K562 (cell line): Measurements from ENCODE around the gene RAD50. TPM values are rescaled to one million over a fixed set of nuclear protein-coding genes. Genes with fewer than 3 reads are reported as not detected.

Experiments
- ATAC-seq: fragments of 200-7000 bp; cut with Tn5 transposase; 3 replicates; pipeline ENCODE4 v1.9.1; 2020; ENCODE audit warnings: moderate library complexity
- BruUV-seq: library from RNA; stranded (reverse); fragments of 400-500 nt; replicated peaks from 2 replicates; lab custom pipeline; 2021; lab: Mats Ljungman, UMichigan
- CTCF ChIA-PET: fragments of 300-600 bp; formaldehyde crosslinking; extraction: SDS; loops from one replicate; lab custom pipeline; 2021; ENCODE audit warnings: low intra/inter-chr PET ratio; lab: Yijun Ruan, JAX
- POLR2A ChIA-PET: fragments of 300-600, 350-650 bp; sonication (Branson Sonifier 250); formaldehyde crosslinking; extraction: SDS; loops from one replicate; lab custom pipeline; 2021; ENCODE audit warnings: antibody characterized with exemption, inconsistent platforms; lab: Yijun Ruan, JAX
- DNase-seq, 4 experiments: peaks; one replicate each; pipeline versions ENCODE4 v3.0.0 to v3.0.0-alpha.2; 2011 to 2018; ENCODE audit warnings: low spot score in 3 of 4, mixed read lengths in 3 of 4; ENCODE audit errors: extremely low read depth in 1 of 4
- FAIRE-seq: peaks from 2 replicates; lab custom pipeline; 2011; peaks lifted over from hg19 to GRCh38; lab: Jason Lieb, UNC
- H2AFZ ChIP-seq: 2 replicates; pipeline ENCODE4 v1.6.0; 2011; ENCODE audit warnings: low read depth, low read length, control low read depth, inconsistent platforms
- H3K27ac ChIP-seq: fragments of 200-600 bp; 3 replicates; pipeline ENCODE4 v1.8.0; 2011; ENCODE audit warnings: low read depth, mild to moderate bottlenecking, control low read depth, inconsistent platforms, low read length, moderate library complexity, mixed read lengths; ENCODE audit errors: extremely low read depth
- H3K27me3 ChIP-seq, 2 experiments: fragments of 300-600 bp in 1 of 2; 2 replicates in 1 of 2; 3 replicates in 1 of 2; pipeline versions ENCODE4 v1.6.0 to v1.8.0; 2011; ENCODE audit warnings: inconsistent platforms in 2 of 2, low read length in 2 of 2, mild to moderate bottlenecking in 1 of 2, mixed read lengths in 1 of 2, moderate library complexity in 1 of 2; ENCODE audit not compliant: control insufficient read depth in 2 of 2, insufficient read depth in 2 of 2
- H3K36me3 ChIP-seq: fragments of 300-600 bp; 3 replicates; pipeline ENCODE4 v1.8.0; 2011; ENCODE audit warnings: mild to moderate bottlenecking, low read length, inconsistent platforms; ENCODE audit not compliant: control insufficient read depth, insufficient read depth
- H3K4me1 ChIP-seq, 2 experiments: fragments of 200-600 bp in 1 of 2; replicated peaks in 1 of 2; 2 replicates in 1 of 2; 3 replicates in 1 of 2; pipeline versions ENCODE4 v1.5.1 to v1.8.0; 2011; ENCODE audit warnings: inconsistent platforms in 2 of 2, low read length in 2 of 2, mild to moderate bottlenecking in 1 of 2, mixed read lengths in 1 of 2, moderate library complexity in 1 of 2; ENCODE audit not compliant: control insufficient read depth in 2 of 2, insufficient read depth in 2 of 2
- H3K4me2 ChIP-seq: 2 replicates; pipeline ENCODE4 v1.6.1; 2011; ENCODE audit warnings: low read length, control low read depth, inconsistent platforms, mixed read lengths; ENCODE audit not compliant: insufficient read depth
- H3K4me3 ChIP-seq: fragments of 200-600 bp; sonication (generic), shearing (Covaris generic); 2 replicates; pipeline ENCODE4 v1.5.1; 2016; ENCODE audit warnings: control low read depth, inconsistent platforms
- H3K79me2 ChIP-seq: fragments of 200-600 bp; 3 replicates; pipeline ENCODE4 v1.8.0; 2011; ENCODE audit warnings: low read length, inconsistent platforms; ENCODE audit not compliant: control insufficient read depth, insufficient read depth
- H3K9ac ChIP-seq, 2 experiments: 2 replicates each; pipeline versions ENCODE4 v1.6.0 to v1.6.1; 2011; ENCODE audit warnings: low read depth in 2 of 2, low read length in 2 of 2, control low read depth in 1 of 2, inconsistent platforms in 1 of 2, mild to moderate bottlenecking in 1 of 2, mixed read lengths in 1 of 2; ENCODE audit not compliant: insufficient read depth in 1 of 2
- H3K9me1 ChIP-seq: one replicate; pipeline ENCODE4 v1.6.0; 2011; ENCODE audit warnings: inconsistent platforms, mild to moderate bottlenecking, low read length, moderate library complexity; ENCODE audit not compliant: control insufficient read depth, insufficient read depth
- H3K9me3 ChIP-seq: replicated peaks from 2 replicates; pipeline ENCODE4 v1.5.1; 2011; ENCODE audit warnings: low read depth, low read length, inconsistent platforms; ENCODE audit not compliant: control insufficient read depth, insufficient read depth
- H4K20me1 ChIP-seq: replicated peaks from 2 replicates; pipeline ENCODE4 v1.6.1; 2011; ENCODE audit warnings: low read length, inconsistent platforms, mixed read lengths; ENCODE audit not compliant: control insufficient read depth, insufficient read depth
- CEBPG ChIP-seq, 3 experiments: fragments of 200-800 bp in 1 of 3; sonication (Bioruptor generic) in 1 of 3; sonication (generic) in 1 of 3; formaldehyde crosslinking in 1 of 3; IDR thresholded peaks in 2 of 3; conservative IDR thresholded peaks in 1 of 3; 2 replicates each; pipeline versions ENCODE4 v1.6.1 to v1.8.0; 2016 to 2022; ENCODE audit warnings: missing compliant biosample characterization in 2 of 3, missing genetic modification characterization in 2 of 3, mild to moderate bottlenecking in 1 of 3, missing genetic modification reagents in 1 of 3
- FOXA1 ChIP-seq: fragments of 450-650 bp; IDR thresholded peaks from 2 replicates; pipeline ENCODE4 v1.6.1; 2016; ENCODE audit warnings: mild to moderate bottlenecking, borderline replicate concordance
- FOXJ3 ChIP-seq: sonication (generic); formaldehyde crosslinking; IDR thresholded peaks from 2 replicates; pipeline ENCODE4 v1.4.0; 2020; ENCODE audit warnings: mild to moderate bottlenecking, missing genetic modification reagents
- GABPB1 ChIP-seq: sonication (generic); formaldehyde crosslinking; IDR thresholded peaks from 2 replicates; pipeline ENCODE4 v1.8.0; 2022; ENCODE audit warnings: mild to moderate bottlenecking, missing genetic modification reagents
- GATA2 ChIP-seq: sonication (generic); formaldehyde crosslinking; IDR thresholded peaks from 2 replicates; pipeline ENCODE4 v1.4.0; 2020; ENCODE audit warnings: mild to moderate bottlenecking, missing genetic modification reagents
- JUND ChIP-seq, 2 experiments: IDR thresholded peaks; 2 replicates in 1 of 2; 3 replicates in 1 of 2; pipeline ENCODE4 v1.6.1; 2011; ENCODE audit warnings: borderline replicate concordance in 2 of 2, low read depth in 2 of 2, low read length in 2 of 2, improper control_type of control experiment in 1 of 2, missing biosample characterization in 1 of 2, missing genetic modification characterization in 1 of 2, missing genetic modification reagents in 1 of 2
- KAT7 ChIP-seq: sonication (generic); formaldehyde crosslinking; IDR thresholded peaks from 2 replicates; pipeline ENCODE4 v1.8.0; 2022; ENCODE audit warnings: missing genetic modification reagents, mild to moderate bottlenecking, borderline replicate concordance
- KLF6 ChIP-seq: fragments of 250-450 bp; sonication (Bioruptor Pico); IDR thresholded peaks from 2 replicates; pipeline ENCODE4 v1.4.0; 2020; ENCODE audit warnings: mild to moderate bottlenecking, moderate library complexity, borderline replicate concordance
- LCOR ChIP-seq: sonication (generic); formaldehyde crosslinking; IDR thresholded peaks from 2 replicates; pipeline ENCODE4 v1.8.0; 2022; ENCODE audit warnings: mild to moderate bottlenecking, missing genetic modification reagents
- MED1 ChIP-seq: sonication (generic); formaldehyde crosslinking; IDR thresholded peaks from 2 replicates; pipeline ENCODE4 v1.8.1; 2023; ENCODE audit warnings: missing genetic modification reagents, borderline replicate concordance
- NFE2L1 ChIP-seq: fragments of 450-650 bp; IDR thresholded peaks from 2 replicates; pipeline ENCODE4 v1.6.1; 2016; ENCODE audit warnings: missing genetic modification characterization, low read depth, mild to moderate bottlenecking, missing compliant biosample characterization, moderate library complexity, borderline replicate concordance
- PHTF2 ChIP-seq: fragments of 250-450 bp; sonication (Bioruptor Pico); IDR thresholded peaks from 2 replicates; pipeline ENCODE4 v1.5.0; 2021; ENCODE audit warnings: mild to moderate bottlenecking
- RB1 ChIP-seq: fragments of 450-650 bp; IDR thresholded peaks from 2 replicates; pipeline ENCODE4 v1.6.1; 2017; ENCODE audit warnings: low read depth, mild to moderate bottlenecking
- RBFOX2 ChIP-seq: fragments of 200-400 bp; formaldehyde crosslinking; IDR thresholded peaks from 2 replicates; pipeline ENCODE4 v1.6.1; 2017; ENCODE audit warnings: low read depth, mild to moderate bottlenecking, low read length, moderate library complexity
- RBM34 ChIP-seq: fragments of 200-400 bp; formaldehyde crosslinking; IDR thresholded peaks from 2 replicates; pipeline ENCODE4 v1.6.1; 2018; ENCODE audit warnings: low read length, borderline replicate concordance; ENCODE audit not compliant: insufficient read depth
- SIN3A ChIP-seq, 2 experiments: fragments of 150-350 bp in 1 of 2; IDR thresholded peaks; 2 replicates each; pipeline ENCODE4 v1.6.1; 2011 to 2016; ENCODE audit warnings: borderline replicate concordance in 2 of 2, low read depth in 2 of 2, low read length in 2 of 2, mild to moderate bottlenecking in 2 of 2, moderate library complexity in 2 of 2; ENCODE audit not compliant: control insufficient read depth in 1 of 2
- YY1 ChIP-seq, 3 experiments: IDR thresholded peaks; 2 replicates each; pipeline ENCODE4 v1.6.1; 2011; ENCODE audit warnings: low read length in 2 of 3, mild to moderate bottlenecking in 2 of 3, moderate library complexity in 2 of 3, borderline replicate concordance in 1 of 3, control low read depth in 1 of 3, low read depth in 1 of 3; ENCODE audit not compliant: insufficient read depth in 3 of 3, insufficient replicate concordance in 2 of 3, control insufficient read depth in 1 of 3, insufficient read length in 1 of 3; ENCODE audit errors: extremely low read depth in 1 of 3
- ZFX ChIP-seq: sonication (generic); formaldehyde crosslinking; IDR thresholded peaks from 2 replicates; pipeline ENCODE4 v1.8.0; 2022; ENCODE audit warnings: mild to moderate bottlenecking, missing genetic modification reagents, moderate library complexity
- ZNF12 ChIP-seq: sonication (generic); formaldehyde crosslinking; IDR thresholded peaks from 2 replicates; pipeline ENCODE4 v1.4.0; 2020; ENCODE audit warnings: mild to moderate bottlenecking, missing genetic modification reagents
- ZNF253 ChIP-seq: fragments of 250-450 bp; sonication (Bioruptor Pico); conservative IDR thresholded peaks from 2 replicates; pipeline ENCODE4 v1.6.1; 2021; ENCODE audit warnings: mild to moderate bottlenecking
- ZNF76 ChIP-seq: fragments of 250-450 bp; sonication (Bioruptor Pico); IDR thresholded peaks from 2 replicates; pipeline ENCODE4 v1.4.0; 2020; ENCODE audit warnings: mild to moderate bottlenecking, moderate library complexity, borderline replicate concordance
- WGBS: fragments of 100-300 bp; shearing (Covaris generic); methylation state at CpG from one replicate; pipeline ENCODE4 v1.1.6; 2016; ENCODE audit warnings: low coverage, mixed read lengths; ENCODE audit not compliant: insufficient coverage; ENCODE audit errors: missing lambda C conversion rate; 5-methylcytosine and 5-hydroxymethylcytosine counted together
- in situ Hi-C: fragments of 300-500 bp; cut with MboI; formaldehyde crosslinking; loops from 4 replicates; pipeline ENCODE4 v1.15.0; 2018; ENCODE audit warnings: inconsistent platforms, mixed read lengths
- intact Hi-C: fragments of 100-400 bp; cut with micrococcal nuclease; formaldehyde crosslinking; loops from 2 replicates; pipeline ENCODE4 v1.14.2; 2022
- polyA plus RNA-seq, 8 experiments: library from polyadenylated mRNA; depleted of rRNA in 4 of 8; stranded (reverse) in 5 of 8; unstranded in 3 of 8; fragments of >200 nt; fragmentation: Nextera tagmentation in 2 of 8; fragmentation: Illumina TruSeq in 1 of 8; extraction: Ambion mirVana in 2 of 8; extraction: Trizol in 1 of 8; gene quantifications; 2 replicates each; pipeline versions ENCODE4 v1.2.1 to v1.2.3, GENCODE V29; 2011 to 2014; ENCODE audit warnings: inconsistent platforms in 1 of 8, missing spikeins in 1 of 8
- total RNA-seq, 7 experiments: library from RNA; depleted of rRNA in 6 of 7; stranded (reverse); fragments of >200 nt in 6 of 7; fragmentation: Illumina TruSeq in 2 of 7; extraction: Trizol in 2 of 7; gene quantifications; 2 replicates each; pipeline versions ENCODE4 v1.2.1 to v1.2.3, GENCODE V29; 2011 to 2021; ENCODE audit warnings: low replicate concordance in 1 of 7

Gene RAD50
- total and polyA plus RNA-seq, 9 of the 15 experiments (the other 6 are each of a cell fraction or from before 2014, with no cell fraction given) = 15.3 to 74.2 (median 44.1) TPM

DNA sequence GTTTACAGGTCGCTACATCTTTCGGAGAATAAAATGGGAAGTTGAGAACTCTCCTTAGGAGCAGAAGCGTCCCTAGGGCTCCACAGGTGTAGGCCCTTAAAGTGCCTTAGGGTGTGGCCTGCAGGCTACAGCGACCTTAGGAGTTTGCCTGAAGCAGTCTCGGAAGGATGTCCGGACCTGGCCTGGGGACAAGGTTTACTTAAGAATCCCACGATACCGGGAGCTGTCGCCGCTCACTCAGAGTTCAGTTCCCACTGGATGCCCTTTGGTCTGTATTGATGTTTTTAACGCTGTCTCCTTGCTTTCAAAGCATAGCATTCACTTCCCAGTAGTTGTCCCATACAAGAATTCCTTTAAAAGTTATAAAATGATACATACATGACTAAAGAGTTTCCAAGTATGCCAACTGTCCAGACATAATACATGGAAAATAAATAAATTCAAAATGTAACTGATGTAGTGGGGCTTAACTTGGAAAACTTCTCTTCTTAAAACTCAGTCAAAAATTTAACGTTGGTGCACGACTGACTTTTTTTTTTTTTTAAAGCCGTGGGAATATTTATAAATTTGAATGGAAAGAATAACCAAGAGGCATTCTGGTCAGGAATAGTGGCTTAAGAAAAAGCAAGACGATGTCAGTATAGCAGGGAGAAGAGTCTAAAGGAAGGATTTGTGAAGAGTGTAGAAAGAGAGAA lies 848 bp downstream of the RAD50 start:
- Histone ChIP-seq H2AFZ (peak overlapping the region; percentile 82), H3K9me3 (no peaks in the 10 kb centered on the region), H3K79me2 (peaks cover 64% of the 10 kb centered on the region), H3K9me1 (no peaks in the 10 kb centered on the region), H3K4me1 (peaks cover 0 to 7% of the 10 kb centered on the region in 2 experiments; a peak in 1 of 5 replicates), H3K27me3 (no peaks in the 10 kb centered on the region), H3K36me3 (peaks cover 33% of the 10 kb centered on the region), H4K20me1 (no peaks in the 10 kb centered on the region), H3K9ac (peak overlapping the region; percentile 91 to 92), H3K4me2 (peak overlapping the region; percentile 80), H3K4me3 (peak overlapping the region; percentile 45), H3K27ac (peak overlapping the region; percentile 93)
- WGBS = 2% methylated on average over 14 of the region's 15 CpGs
- intact Hi-C loops = no loop called here
- CTCF ChIA-PET = no interaction called here
- in situ Hi-C loops = no loop called here
- ATAC-seq = peak; percentile 84
- POLR2A ChIA-PET = interaction anchor here (0.7 to 1.7 kb wide), 9 partner anchors 9 to 460 kb away, joined by 3 to 12 read pairs (median 3); no protein-coding TSS in a partner anchor
- FAIRE-seq = peak; percentile 85
- BruUV-seq = no TSS peak
- DNase-seq = peak; percentile 36 to 88 (median 56)
- no peak for TF ChIP-seq ZNF12 (CRISPR knock-in tag)
- no peak for TF ChIP-seq CEBPG (CRISPR knock-in tag; IDR thresholded peaks at IDR 0.05)
- no peak for TF ChIP-seq CEBPG (tag; conservative IDR thresholded peaks at IDR 0.05 in 1 of 2, IDR thresholded peaks at IDR 0.05 in 1 of 2)
- no peak for TF ChIP-seq KAT7 (CRISPR knock-in tag)
- TF ChIP-seq ZNF253 (CRISPR knock-in tag) = no peak
- TF ChIP-seq FOXJ3 (CRISPR knock-in tag) = no peak
- peak; percentile 91; the same call in 1 of the 2 replicates for TF ChIP-seq ZFX (CRISPR knock-in tag)
- no peak for TF ChIP-seq KLF6 (CRISPR knock-in tag)
- no peak for TF ChIP-seq ZNF76 (CRISPR knock-in tag)
- TF ChIP-seq RBFOX2 = no peak
- no peak for TF ChIP-seq GATA2 (CRISPR knock-in tag)
- TF ChIP-seq RB1 = 0 out of 2 replicates have a peak, but pooled peaks have one; percentile 22
- TF ChIP-seq RBM34 = no peak
- TF ChIP-seq SIN3A (IDR thresholded peaks at IDR 0.05; ENCODE audit: borderline replicate concordance in 2 of 2, control insufficient read depth in 1 of 2, low read depth in 2 of 2, low read length in 2 of 2) = 0 out of 4 replicates have a peak, but pooled peaks of 1 of the 2 experiments have one; percentile 20
- TF ChIP-seq LCOR (CRISPR knock-in tag) = no peak
- no peak for TF ChIP-seq GABPB1
- TF ChIP-seq FOXA1 = no peak
- 0 out of 2 replicates have a peak, but pooled peaks have one; percentile 6 for TF ChIP-seq JUND (IDR thresholded peaks at IDR 0.05; ENCODE audit: borderline replicate concordance, low read depth, low read length)
- TF ChIP-seq JUND (tag; IDR thresholded peaks at IDR 0.05; ENCODE audit: borderline replicate concordance, low read depth, low read length) = no peak
- TF ChIP-seq PHTF2 (CRISPR knock-in tag) = no peak
- TF ChIP-seq MED1 = no peak
- TF ChIP-seq NFE2L1 (tag) = no peak
- TF ChIP-seq YY1 (IDR thresholded peaks at IDR 0.05; ENCODE audit: borderline replicate concordance in 1 of 3, control insufficient read depth in 1 of 3, extremely low read depth in 1 of 3, insufficient read depth in 3 of 3, insufficient read length in 1 of 3, insufficient replicate concordance in 2 of 3, low read depth in 1 of 3, low read length in 2 of 3) = peak in 2 of 3 experiments; percentile 40 to 63
